K562 (cell line): ENCODE results near the gene RAB40B. TPM values are rescaled to one million over a fixed set of nuclear protein-coding genes. Genes with fewer than 3 reads are reported as not detected.
A peak's percentile ranks its signal among the peaks of the same experiment; 100 is the strongest.

Experiments
- CBX1 ChIP-seq: sonication (generic); IDR thresholded peaks from 2 replicates; pipeline ENCODE4 v1.6.1; 2016; ENCODE audit warnings: antibody characterized with exemption, low read depth, mild to moderate bottlenecking
- CBX5 ChIP-seq: IDR thresholded peaks from 2 replicates; pipeline ENCODE4 v1.6.1; 2014; ENCODE audit warnings: low read depth, borderline replicate concordance
- CC2D1A ChIP-seq: fragments of 450-650 bp; IDR thresholded peaks from 2 replicates; pipeline ENCODE4 v1.6.1; 2017; ENCODE audit warnings: mild to moderate bottlenecking
- ERF ChIP-seq: fragments of 450-650 bp; formaldehyde crosslinking; IDR thresholded peaks from 2 replicates; pipeline ENCODE4 v1.4.0; 2020; ENCODE audit warnings: mild to moderate bottlenecking, mixed read lengths
- MAFK ChIP-seq: IDR thresholded peaks from 2 replicates; pipeline ENCODE4 v1.6.1; 2011; ENCODE audit warnings: low read length, improper control_type of control experiment
- MCM5 ChIP-seq: fragments of 450-650 bp; IDR thresholded peaks from 2 replicates; pipeline ENCODE4 v1.6.1; 2016; ENCODE audit warnings: low read depth
- NCOA2 ChIP-seq, 2 experiments: fragments of 450-650 bp; IDR thresholded peaks; 2 replicates each; pipeline ENCODE4 v1.6.1; 2018; ENCODE audit warnings: mild to moderate bottlenecking in 2 of 2, moderate library complexity in 1 of 2; ENCODE audit not compliant: partially characterized antibody in 2 of 2
- NR2F6 ChIP-seq: fragments of 450-650 bp; formaldehyde crosslinking; IDR thresholded peaks from 2 replicates; pipeline ENCODE4 v1.4.0; 2020; ENCODE audit warnings: mild to moderate bottlenecking
- PCBP2 ChIP-seq: fragments of 200-400 bp; formaldehyde crosslinking; IDR thresholded peaks from 2 replicates; pipeline ENCODE4 v1.6.1; 2018; ENCODE audit warnings: low read length, low read depth, mild to moderate bottlenecking, moderate library complexity; ENCODE audit not compliant: poor library complexity, severe bottlenecking
- SIN3A ChIP-seq, 2 experiments: fragments of 150-350 bp in 1 of 2; IDR thresholded peaks; 2 replicates each; pipeline ENCODE4 v1.6.1; 2011 to 2016; ENCODE audit warnings: borderline replicate concordance in 2 of 2, low read depth in 2 of 2, low read length in 2 of 2, mild to moderate bottlenecking in 2 of 2, moderate library complexity in 2 of 2; ENCODE audit not compliant: control insufficient read depth in 1 of 2
- TBL1XR1 ChIP-seq, 2 experiments: IDR thresholded peaks; 2 replicates each; pipeline ENCODE4 v1.6.1; 2012; ENCODE audit warnings: improper control_type of control experiment in 2 of 2, low read length in 2 of 2, mild to moderate bottlenecking in 1 of 2
- THRAP3 ChIP-seq: fragments of 450-650 bp; IDR thresholded peaks from 2 replicates; pipeline ENCODE4 v1.6.1; 2016; ENCODE audit warnings: mild to moderate bottlenecking, inconsistent platforms, borderline replicate concordance
- ZNF785 ChIP-seq: fragments of 250-450 bp; sonication (Bioruptor Pico); IDR thresholded peaks from 2 replicates; pipeline ENCODE4 v1.4.0; 2020; ENCODE audit warnings: mild to moderate bottlenecking
- polyA plus RNA-seq, 8 experiments: library from polyadenylated mRNA; depleted of rRNA in 4 of 8; stranded (reverse) in 5 of 8; unstranded in 3 of 8; fragments of >200 nt; fragmentation: Nextera tagmentation in 2 of 8; fragmentation: Illumina TruSeq in 1 of 8; extraction: Ambion mirVana in 2 of 8; extraction: Trizol in 1 of 8; gene quantifications; 2 replicates each; pipeline versions ENCODE4 v1.2.1 to v1.2.3, GENCODE V29; 2011 to 2014; ENCODE audit warnings: inconsistent platforms in 1 of 8, missing spikeins in 1 of 8
- total RNA-seq, 7 experiments: library from RNA; depleted of rRNA in 6 of 7; stranded (reverse); fragments of >200 nt in 6 of 7; fragmentation: Illumina TruSeq in 2 of 7; extraction: Trizol in 2 of 7; gene quantifications; 2 replicates each; pipeline versions ENCODE4 v1.2.1 to v1.2.3, GENCODE V29; 2011 to 2021; ENCODE audit warnings: low replicate concordance in 1 of 7
- TF ChIP-seq, protein P1 (sequence below), 2 experiments: fragments of 450-650 bp; formaldehyde crosslinking in 1 of 2; IDR thresholded peaks; 2 replicates each; pipeline versions ENCODE4 v1.4.0 to v1.6.1; 2014 to 2020; ENCODE audit warnings: mild to moderate bottlenecking in 2 of 2, borderline replicate concordance in 1 of 2, low read depth in 1 of 2
- TF ChIP-seq, protein P2 (sequence below): fragments of 450-650 bp; formaldehyde crosslinking; IDR thresholded peaks from 2 replicates; pipeline ENCODE4 v1.4.0; 2020; ENCODE audit warnings: mild to moderate bottlenecking, mixed read lengths

The RAB40B gene
- total and polyA plus RNA-seq, 9 of the 15 experiments (the other 6 are each of a cell fraction or from before 2014, with no cell fraction given), result 0.13 to 4.6 (median 1.4) TPM

DNA sequence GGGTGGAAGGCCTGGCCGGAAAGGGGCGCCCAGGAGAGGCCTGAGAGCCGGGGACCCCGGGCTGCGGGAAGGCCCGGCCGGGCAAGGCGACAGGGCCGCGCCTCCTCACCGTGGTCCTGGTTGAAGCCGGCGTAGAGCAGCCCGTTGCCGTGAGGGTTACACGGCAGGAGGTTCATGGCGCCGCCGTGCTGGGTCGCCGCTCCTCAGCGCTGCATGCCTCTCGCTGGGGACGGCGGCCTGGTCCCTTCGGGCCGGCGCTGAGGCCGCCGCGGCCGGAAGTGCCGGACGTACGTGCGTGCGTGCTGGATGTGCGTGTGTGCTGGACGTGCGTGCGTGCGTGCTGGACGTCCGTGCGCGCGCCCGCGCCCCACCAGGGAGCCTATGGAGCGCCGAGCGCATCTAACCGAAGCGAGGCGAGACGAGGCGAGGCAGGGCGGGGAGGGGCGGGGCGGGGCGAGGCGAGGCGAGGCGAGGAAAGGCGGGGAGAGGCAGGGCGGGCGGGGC is 50.3 kb downstream of the RAB40B start, which contains the start of gene WDR45B (continued):
- TF ChIP-seq, protein P1, sequence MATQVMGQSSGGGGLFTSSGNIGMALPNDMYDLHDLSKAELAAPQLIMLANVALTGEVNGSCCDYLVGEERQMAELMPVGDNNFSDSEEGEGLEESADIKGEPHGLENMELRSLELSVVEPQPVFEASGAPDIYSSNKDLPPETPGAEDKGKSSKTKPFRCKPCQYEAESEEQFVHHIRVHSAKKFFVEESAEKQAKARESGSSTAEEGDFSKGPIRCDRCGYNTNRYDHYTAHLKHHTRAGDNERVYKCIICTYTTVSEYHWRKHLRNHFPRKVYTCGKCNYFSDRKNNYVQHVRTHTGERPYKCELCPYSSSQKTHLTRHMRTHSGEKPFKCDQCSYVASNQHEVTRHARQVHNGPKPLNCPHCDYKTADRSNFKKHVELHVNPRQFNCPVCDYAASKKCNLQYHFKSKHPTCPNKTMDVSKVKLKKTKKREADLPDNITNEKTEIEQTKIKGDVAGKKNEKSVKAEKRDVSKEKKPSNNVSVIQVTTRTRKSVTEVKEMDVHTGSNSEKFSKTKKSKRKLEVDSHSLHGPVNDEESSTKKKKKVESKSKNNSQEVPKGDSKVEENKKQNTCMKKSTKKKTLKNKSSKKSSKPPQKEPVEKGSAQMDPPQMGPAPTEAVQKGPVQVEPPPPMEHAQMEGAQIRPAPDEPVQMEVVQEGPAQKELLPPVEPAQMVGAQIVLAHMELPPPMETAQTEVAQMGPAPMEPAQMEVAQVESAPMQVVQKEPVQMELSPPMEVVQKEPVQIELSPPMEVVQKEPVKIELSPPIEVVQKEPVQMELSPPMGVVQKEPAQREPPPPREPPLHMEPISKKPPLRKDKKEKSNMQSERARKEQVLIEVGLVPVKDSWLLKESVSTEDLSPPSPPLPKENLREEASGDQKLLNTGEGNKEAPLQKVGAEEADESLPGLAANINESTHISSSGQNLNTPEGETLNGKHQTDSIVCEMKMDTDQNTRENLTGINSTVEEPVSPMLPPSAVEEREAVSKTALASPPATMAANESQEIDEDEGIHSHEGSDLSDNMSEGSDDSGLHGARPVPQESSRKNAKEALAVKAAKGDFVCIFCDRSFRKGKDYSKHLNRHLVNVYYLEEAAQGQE (IDR thresholded peaks at IDR 0.05; ENCODE audit: borderline replicate concordance), result peak; percentile 87
- TF ChIP-seq, protein P1 (CRISPR knock-in tag; IDR thresholded peaks at IDR 0.05; ENCODE audit: low read depth), result 0 out of 2 replicates have a peak, but pooled peaks have one; percentile 48
- TF ChIP-seq MCM5 (no peak), NCOA2 (IDR thresholded peaks at IDR 0.05; ENCODE audit: partially characterized antibody in 2 of 2) (no peak), ERF (0 out of 2 replicates have a peak, but pooled peaks have one; percentile 72), SIN3A (IDR thresholded peaks at IDR 0.05; ENCODE audit: borderline replicate concordance in 2 of 2, control insufficient read depth in 1 of 2, low read depth in 2 of 2, low read length in 2 of 2) (peak in 1 of 2 experiments; percentile 33; a peak in 2 of 4 replicates), CC2D1A (no peak), ZNF785 (CRISPR knock-in tag) (no peak), PCBP2 (no peak), TBL1XR1 (IDR thresholded peaks at IDR 0.05; ENCODE audit: low read length in 2 of 2) (no peak), CBX5 (0 out of 2 replicates have a peak, but pooled peaks have one; percentile 13), CBX1 (peak; percentile 86; the same call in 1 of the 2 replicates), THRAP3 (no peak), NR2F6 (CRISPR knock-in tag) (no peak), MAFK (no peak)
- TF ChIP-seq, protein P2, sequence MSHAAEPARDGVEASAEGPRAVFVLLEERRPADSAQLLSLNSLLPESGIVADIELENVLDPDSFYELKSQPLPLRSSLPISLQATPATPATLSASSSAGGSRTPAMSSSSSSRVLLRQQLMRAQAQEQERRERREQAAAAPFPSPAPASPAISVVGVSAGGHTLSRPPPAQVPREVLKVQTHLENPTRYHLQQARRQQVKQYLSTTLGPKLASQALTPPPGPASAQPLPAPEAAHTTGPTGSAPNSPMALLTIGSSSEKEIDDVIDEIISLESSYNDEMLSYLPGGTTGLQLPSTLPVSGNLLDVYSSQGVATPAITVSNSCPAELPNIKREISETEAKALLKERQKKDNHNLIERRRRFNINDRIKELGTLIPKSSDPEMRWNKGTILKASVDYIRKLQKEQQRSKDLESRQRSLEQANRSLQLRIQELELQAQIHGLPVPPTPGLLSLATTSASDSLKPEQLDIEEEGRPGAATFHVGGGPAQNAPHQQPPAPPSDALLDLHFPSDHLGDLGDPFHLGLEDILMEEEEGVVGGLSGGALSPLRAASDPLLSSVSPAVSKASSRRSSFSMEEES (CRISPR knock-in tag), result no peak
